Activated gamma-delta T cell (primary cell): ENCODE data around the gene EIF4A3.
"Not testable (repeated sequence)": the region's sequence is repeated elsewhere in the genome, so short reads cannot be mapped to it uniquely, and the experiment has no call there.

ENCODE experiments used
- DNase-seq: peaks from one replicate; lab custom pipeline; 2025; lab: John Stamatoyannopoulos, UW

Gene EIF4A3

GRCh38 chr17:80099291-80100034 lies 47.5 kb downstream of the EIF4A3 start:
- DNase-seq = no peak

DNA sequence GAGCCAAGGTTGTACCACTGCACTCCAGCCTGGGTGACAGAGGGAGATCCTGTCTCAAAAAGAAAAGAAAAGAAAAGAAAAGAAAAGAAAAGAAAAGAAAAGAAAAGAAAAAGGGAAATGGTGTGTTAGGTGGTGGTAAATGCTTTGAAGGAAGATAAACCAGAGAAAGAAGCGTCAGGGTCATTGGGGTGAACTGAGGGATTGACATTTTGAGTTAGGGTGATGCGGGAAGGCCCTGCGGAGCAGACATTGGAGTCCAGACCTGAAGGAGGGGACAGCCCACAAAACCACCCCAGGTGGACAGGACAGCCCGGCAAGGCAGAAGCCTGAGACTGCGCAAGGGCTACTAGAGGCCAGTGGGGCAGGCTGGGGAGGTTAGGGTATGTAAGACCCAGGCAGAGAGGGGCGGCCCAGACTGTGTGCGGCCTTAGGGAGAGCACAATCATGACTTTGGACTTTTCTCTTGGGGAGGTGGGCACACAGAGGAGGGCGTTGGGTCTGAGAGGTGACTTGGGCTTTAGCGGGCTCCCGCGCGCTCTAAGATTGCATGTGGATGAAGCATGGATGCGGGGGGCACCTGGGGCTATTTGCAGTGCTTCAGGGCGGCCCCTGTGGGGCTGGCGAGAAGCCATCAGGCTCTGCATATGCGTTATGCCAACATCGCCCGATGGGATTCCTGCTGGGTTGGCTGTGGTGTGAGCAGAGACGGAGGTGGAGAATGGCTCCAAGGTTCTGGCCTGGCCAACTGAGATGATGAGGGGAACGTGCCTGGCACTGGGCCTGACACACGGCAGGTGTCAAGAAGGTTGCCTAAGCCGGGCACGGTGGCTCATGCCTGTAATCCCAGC lies 48.9 kb downstream of the EIF4A3 start:
- no peak for DNase-seq

DNA sequence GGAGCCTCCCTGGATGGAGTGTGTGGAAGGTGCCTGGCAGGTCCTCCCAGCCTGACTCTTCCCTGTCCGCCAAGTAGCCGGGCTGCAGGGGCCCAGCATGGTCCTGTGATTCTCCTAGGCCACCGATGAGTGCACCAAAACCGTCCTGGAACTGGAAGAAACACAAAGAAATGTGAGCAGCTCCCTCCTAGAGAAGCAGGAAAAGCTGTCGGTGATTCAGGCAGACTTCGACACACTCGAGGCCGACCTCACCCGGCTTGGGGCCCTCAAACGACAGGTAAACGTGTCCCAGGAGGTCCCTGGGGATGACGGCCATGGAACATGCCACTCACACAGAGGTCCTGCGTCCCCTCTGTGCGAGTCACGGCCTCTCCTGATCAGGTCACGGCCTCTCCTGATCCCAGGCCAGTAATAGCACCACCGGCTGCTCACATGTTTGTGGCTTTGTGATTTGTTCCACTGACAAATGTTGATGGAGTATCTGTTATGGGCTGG lies 49.8 kb downstream of the EIF4A3 start:
- no peak for DNase-seq

DNA sequence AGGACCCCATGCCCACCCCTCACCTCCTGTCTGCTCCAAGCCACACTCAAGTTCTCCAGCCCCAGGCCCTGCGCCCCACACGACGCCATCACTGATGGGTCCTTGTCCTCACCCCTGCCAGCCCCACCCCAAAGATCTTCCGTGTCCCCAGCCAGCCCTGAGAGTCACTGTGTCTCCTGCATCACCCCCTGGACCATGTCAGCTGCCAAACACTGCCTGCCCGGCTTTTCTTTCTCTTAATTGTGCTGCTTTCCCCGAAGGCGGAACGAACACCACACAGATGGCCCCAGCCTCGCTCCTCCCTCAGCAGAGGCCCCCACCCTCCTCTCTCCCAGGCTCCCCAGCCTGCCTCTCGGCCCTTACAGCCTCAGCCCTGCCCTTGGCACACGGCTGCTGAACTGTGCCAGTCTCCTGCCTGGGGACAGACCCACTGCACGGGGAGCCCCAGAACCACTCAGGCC lies 50.3 kb downstream of the EIF4A3 start:
- no peak for DNase-seq

GRCh38 chr17:80095844-80096475 lies 51.0 kb downstream of the EIF4A3 start:
- DNase-seq = no peak

DNA sequence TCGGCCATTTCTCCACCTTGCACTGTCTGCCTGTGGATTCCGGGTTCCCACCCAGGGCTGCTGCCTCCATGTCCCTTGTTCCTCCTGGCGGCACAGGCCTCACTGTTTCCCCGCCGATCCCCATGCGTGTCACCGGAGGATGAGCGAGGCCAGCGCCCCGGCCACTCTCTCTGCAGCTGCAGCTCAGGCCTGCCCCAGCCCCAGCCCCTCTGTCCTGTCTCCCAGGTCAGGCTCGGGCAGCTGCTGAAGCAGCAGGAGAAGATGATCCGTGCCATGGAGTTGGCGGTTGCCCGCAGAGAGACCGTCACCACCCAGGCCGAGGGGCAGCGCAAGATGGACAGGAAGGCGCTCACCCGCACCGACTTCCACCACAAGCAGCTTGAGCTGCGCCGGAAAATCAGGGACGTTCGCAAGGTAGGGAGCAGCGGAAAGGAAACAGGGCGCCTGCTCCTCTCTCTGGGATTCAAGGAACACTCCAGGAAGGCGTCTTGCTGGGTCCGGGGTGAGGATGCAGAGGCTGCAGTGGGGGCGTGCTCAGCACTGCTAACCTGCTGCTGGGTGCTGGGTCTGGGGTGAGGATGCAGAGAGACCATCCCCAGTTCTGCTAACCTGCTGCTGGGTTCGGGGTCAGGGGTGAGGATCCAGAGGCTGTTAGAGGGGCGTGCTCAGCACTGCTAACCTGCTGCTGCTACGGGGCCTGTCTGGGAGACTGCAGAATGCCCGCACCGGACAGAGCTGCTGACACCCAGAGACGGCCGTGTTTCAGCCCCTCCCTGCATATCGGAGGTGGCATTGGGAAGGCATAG lies 51.7 kb downstream of the EIF4A3 start:
- no peak for DNase-seq

DNA sequence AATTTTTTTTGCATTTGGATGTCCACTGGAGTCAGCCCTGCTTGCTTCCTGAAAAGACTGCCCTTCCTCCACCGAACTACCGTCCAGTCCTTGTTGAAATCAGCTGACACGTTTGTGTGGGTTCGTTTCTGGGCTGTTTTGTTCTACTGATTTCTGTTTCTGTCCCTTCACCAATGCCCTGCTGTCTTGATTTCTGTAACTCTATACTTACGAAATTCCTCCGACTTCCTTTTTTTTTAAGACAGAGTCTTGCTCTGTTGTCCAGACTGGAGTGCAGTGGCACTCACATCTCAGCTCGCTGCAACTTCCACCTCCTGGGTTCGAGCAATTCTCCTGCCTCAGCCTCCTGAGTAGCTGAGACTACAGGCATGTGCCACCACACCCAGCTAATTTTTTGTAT lies 54.0 kb downstream of the EIF4A3 start:
- DNase-seq = no peak

DNA sequence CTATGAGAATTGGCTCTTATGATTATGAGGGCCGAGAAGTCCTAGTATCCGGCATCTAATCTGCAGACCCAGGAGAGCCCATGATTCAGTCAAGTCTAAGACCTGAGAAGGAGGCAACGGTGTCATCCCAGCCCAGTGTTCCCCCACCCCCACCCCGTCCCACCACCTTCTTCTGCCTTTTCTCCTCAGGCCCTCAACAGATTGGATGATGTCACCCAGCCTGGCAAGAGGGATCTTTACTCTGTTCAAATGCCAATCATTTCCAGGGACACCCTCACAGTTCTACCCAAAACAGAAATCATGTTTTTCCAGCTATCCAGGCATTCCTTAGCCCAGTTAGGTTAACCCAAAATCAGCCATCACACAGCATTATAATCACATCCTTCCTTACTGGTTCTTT lies 55.6 kb downstream of the EIF4A3 start:
- DNase-seq = no peak

- not testable (repeated sequence) for DNase-seq
Observed at GRCh38 chr17:80090164-80090563, 56.8 kb downstream of the EIF4A3 start.

DNA sequence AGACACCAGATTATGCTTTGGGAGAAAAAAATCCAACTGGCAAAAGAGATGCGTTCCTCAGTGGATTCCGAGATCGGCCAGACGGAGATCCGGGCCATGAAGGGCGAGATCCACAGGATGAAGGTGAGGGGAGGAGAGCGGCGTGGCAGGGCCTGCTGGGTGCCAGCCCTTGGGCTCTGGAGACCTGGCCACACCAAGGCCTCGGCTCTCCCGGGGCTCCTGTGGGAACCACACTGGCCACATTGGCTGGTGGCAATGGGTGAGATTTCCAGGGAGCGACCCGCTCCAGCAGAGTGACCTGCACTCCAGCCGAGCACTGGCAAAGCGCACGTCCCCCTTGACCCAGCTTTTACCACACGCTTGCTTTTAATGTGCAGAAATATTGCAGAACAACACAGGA lies 57.2 kb downstream of the EIF4A3 start:
- no peak for DNase-seq

GRCh38 chr17:80087346-80088265 lies 59.3 kb downstream of the EIF4A3 start:
- DNase-seq = no peak

DNA sequence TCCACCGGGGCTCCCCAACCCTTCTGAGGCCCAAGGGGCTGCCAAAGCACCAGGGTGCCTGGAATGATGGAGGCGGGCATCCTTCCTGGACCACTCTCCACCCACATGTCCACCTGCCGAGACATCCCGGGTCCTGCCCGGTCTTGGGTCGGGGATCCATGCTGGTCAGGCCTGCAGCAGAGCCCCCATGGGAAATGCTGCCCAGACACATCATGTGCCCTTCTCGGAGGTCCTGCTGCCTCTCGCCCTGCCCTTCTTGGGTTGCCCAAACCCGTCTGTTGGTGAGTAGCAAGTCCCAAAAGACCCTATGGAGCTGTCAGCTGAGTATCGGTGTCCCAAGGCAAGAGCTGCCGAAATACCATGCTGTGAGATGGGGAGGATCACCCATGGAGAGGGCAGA lies 60.3 kb downstream of the EIF4A3 start:
- no peak for DNase-seq

- DNase-seq = no peak
Observed at GRCh38 chr17:80086081-80086480, 60.8 kb downstream of the EIF4A3 start.

DNA sequence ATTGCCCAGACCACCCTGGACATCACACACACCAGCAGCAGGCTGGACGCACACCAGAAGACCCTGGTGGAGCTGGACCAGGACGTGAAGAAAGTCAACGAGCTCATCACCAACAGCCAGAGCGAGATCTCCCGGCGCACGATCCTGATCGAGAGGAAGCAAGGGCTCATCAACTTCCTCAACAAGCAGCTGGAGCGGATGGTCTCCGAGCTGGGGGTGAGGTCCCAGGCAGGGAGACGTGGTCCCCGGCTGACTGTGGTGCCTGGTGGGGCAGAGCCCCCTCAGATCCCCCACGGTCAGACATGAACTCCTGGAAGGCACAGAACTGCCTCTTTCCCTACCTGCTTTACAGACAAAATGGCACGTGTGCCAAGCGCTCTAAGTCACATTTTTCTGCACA lies 62.2 kb downstream of the EIF4A3 start:
- DNase-seq = no peak
